Lung (tissue), 12 donors: Measurements from ENCODE around the gene ADRA1B. TPM values are rescaled to one million over a fixed set of nuclear protein-coding genes. Genes with fewer than 3 reads are reported as not detected.

ENCODE experiments used
- ATAC-seq: fragments of 200-7000 bp; cut with Tn5 transposase; one replicate; pipeline ENCODE4 v1.9.1; 2020; ENCODE audit warnings: moderate number of reproducible peaks; ENCODE audit not compliant: insufficient read depth, low FRiP score
- DNase-seq, 3 donors: peaks; one replicate each; pipeline ENCODE4 v3.0.0-alpha.2; 2013 to 2017
- H3K27ac ChIP-seq, 2 donors: one replicate each; pipeline ENCODE4 v1.5.1; 2013; ENCODE audit warnings: mild to moderate bottlenecking in 2 of 2, moderate library complexity in 2 of 2, control low read depth in 1 of 2, inconsistent platforms in 1 of 2, low read depth in 1 of 2, low read length in 1 of 2
- H3K27me3 ChIP-seq, 3 donors: one replicate each; pipeline ENCODE4 v1.5.1; 2013; ENCODE audit warnings: low read length in 2 of 3; ENCODE audit not compliant: control insufficient read depth in 3 of 3, insufficient read depth in 3 of 3
- H3K36me3 ChIP-seq, 4 donors: one replicate each; pipeline ENCODE4 v1.5.1; 2013; ENCODE audit warnings: low read length in 4 of 4, mild to moderate bottlenecking in 1 of 4, moderate library complexity in 1 of 4; ENCODE audit not compliant: control insufficient read depth in 4 of 4, insufficient read depth in 4 of 4
- H3K4me1 ChIP-seq, 5 donors: one replicate each; pipeline ENCODE4 v1.5.1; 2013; ENCODE audit warnings: low read length in 5 of 5, mild to moderate bottlenecking in 2 of 5, moderate library complexity in 1 of 5; ENCODE audit not compliant: control insufficient read depth in 5 of 5, insufficient read depth in 5 of 5
- H3K4me3 ChIP-seq: one replicate; pipeline ENCODE4 v1.5.1; 2013; ENCODE audit warnings: mild to moderate bottlenecking, control low read depth, moderate library complexity
- H3K9ac ChIP-seq, 2 donors: one replicate each; pipeline ENCODE4 v1.5.1; 2013; ENCODE audit warnings: low read length in 2 of 2, control low read depth in 1 of 2; ENCODE audit not compliant: insufficient read depth in 1 of 2
- H3K9me3 ChIP-seq, 4 donors: one replicate each; pipeline ENCODE4 v1.5.1; 2013; ENCODE audit warnings: low read length in 3 of 4, mild to moderate bottlenecking in 1 of 4, moderate library complexity in 1 of 4; ENCODE audit not compliant: control insufficient read depth in 4 of 4, insufficient read depth in 3 of 4
- WGBS, 2 donors: extraction: QIAGEN DNeasy Blood & Tissue Kit; methylation state at CpG; one replicate each; pipeline ENCODE4 v1.1.7; 2013; 5-methylcytosine and 5-hydroxymethylcytosine counted together
- polyA plus RNA-seq, 2 donors: library from polyadenylated mRNA; stranded (reverse); fragments of 200-250 nt; gene quantifications; one replicate each; pipeline ENCODE4 v1.2.1, GENCODE V29; 2013
- total RNA-seq, 2 donors: library from RNA; depleted of rRNA in 1 of 2; stranded (reverse); fragments of >200 nt in 1 of 2; gene quantifications; one replicate each; pipeline ENCODE4 v1.2.1, GENCODE V29; 2014 to 2021
- TF ChIP-seq, protein P1 (sequence below): IDR thresholded peaks from 2 replicates; pipeline ENCODE4 v1.5.1; 2012; ENCODE audit warnings: mild to moderate bottlenecking; ENCODE audit errors: control extremely low read depth, extremely low read depth
- donor health status: control.
- donor health status: control.
- donor health status: Bipolar disorder and iron deficiency.
- donor health status: healthy.
- donor health status: DM: yes; HTN: yes; CAD: no.

The ADRA1B gene
- total and polyA plus RNA-seq, 4 donors: 1.2 to 6.1 (median 2.3) TPM

- Histone ChIP-seq H3K9me3 (no peaks in the 10 kb centered on the region), H3K27ac (no peak overlapping the region), H3K36me3 (no peaks in the 10 kb centered on the region), H3K4me3 (no peak overlapping the region), H3K27me3 (peaks cover 0 to 52% (median 43%) of the 10 kb centered on the region in 3 donors), H3K4me1 (peaks cover 0 to 9% (median 0%) of the 10 kb centered on the region in 5 donors), H3K9ac (no peak overlapping the region)
- WGBS, 2 donors: 78 to 84% methylated on average over 4 of the region's 4 CpGs
- TF ChIP-seq, protein P1, sequence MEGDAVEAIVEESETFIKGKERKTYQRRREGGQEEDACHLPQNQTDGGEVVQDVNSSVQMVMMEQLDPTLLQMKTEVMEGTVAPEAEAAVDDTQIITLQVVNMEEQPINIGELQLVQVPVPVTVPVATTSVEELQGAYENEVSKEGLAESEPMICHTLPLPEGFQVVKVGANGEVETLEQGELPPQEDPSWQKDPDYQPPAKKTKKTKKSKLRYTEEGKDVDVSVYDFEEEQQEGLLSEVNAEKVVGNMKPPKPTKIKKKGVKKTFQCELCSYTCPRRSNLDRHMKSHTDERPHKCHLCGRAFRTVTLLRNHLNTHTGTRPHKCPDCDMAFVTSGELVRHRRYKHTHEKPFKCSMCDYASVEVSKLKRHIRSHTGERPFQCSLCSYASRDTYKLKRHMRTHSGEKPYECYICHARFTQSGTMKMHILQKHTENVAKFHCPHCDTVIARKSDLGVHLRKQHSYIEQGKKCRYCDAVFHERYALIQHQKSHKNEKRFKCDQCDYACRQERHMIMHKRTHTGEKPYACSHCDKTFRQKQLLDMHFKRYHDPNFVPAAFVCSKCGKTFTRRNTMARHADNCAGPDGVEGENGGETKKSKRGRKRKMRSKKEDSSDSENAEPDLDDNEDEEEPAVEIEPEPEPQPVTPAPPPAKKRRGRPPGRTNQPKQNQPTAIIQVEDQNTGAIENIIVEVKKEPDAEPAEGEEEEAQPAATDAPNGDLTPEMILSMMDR: no peak
- DNase-seq: no peak
- no peak for ATAC-seq
Measured at GRCh38 chr5:159971038-159971437, 54.8 kb downstream of the ADRA1B start.

GRCh38 chr5:159971514-159971913 is 55.2 kb downstream of the ADRA1B start:
- H3K9ac ChIP-seq: no peak overlapping the region
- peaks cover 0 to 9% (median 0%) of the 10 kb centered on the region in 5 donors for H3K4me1 ChIP-seq
- no peaks in the 10 kb centered on the region for H3K36me3 ChIP-seq
- 32 to 41% methylated on average over 11 of the region's 11 CpGs for WGBS, 2 donors
- no peaks in the 10 kb centered on the region for H3K9me3 ChIP-seq
- no peak overlapping the region for H3K4me3 ChIP-seq
- H3K27me3 ChIP-seq: peaks cover 0 to 49% (median 43%) of the 10 kb centered on the region in 3 donors
- TF ChIP-seq, protein P1: no peak
- no peak overlapping the region for H3K27ac ChIP-seq
- ATAC-seq (no peak), DNase-seq (no peak)

DNA sequence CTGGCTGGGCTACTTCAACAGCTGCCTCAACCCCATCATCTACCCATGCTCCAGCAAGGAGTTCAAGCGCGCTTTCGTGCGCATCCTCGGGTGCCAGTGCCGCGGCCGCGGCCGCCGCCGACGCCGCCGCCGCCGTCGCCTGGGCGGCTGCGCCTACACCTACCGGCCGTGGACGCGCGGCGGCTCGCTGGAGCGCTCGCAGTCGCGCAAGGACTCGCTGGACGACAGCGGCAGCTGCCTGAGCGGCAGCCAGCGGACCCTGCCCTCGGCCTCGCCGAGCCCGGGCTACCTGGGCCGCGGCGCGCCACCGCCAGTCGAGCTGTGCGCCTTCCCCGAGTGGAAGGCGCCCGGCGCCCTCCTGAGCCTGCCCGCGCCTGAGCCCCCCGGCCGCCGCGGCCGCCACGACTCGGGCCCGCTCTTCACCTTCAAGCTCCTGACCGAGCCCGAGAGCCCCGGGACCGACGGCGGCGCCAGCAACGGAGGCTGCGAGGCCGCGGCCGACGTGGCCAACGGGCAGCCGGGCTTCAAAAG is 55.7 kb downstream of the ADRA1B start:
- Histone ChIP-seq H3K4me3 (peak overlapping the region; percentile 19), H3K4me1 (peaks cover 0 to 9% (median 0%) of the 10 kb centered on the region in 5 donors), H3K27ac (no peak overlapping the region), H3K9me3 (no peaks in the 10 kb centered on the region), H3K27me3 (peaks cover 0 to 46% (median 43%) of the 10 kb centered on the region in 3 donors), H3K9ac (no peak overlapping the region), H3K36me3 (no peaks in the 10 kb centered on the region)
- ATAC-seq (peak; percentile 64), DNase-seq (peak in 2 of 3 donors; percentile 18 to 40)
- TF ChIP-seq, protein P1: no peak
- WGBS, 2 donors: 1 to 4% methylated on average over 60 to 76 of the region's 76 CpGs
